ENCODE measurements around the gene NELL2.

DNA sequence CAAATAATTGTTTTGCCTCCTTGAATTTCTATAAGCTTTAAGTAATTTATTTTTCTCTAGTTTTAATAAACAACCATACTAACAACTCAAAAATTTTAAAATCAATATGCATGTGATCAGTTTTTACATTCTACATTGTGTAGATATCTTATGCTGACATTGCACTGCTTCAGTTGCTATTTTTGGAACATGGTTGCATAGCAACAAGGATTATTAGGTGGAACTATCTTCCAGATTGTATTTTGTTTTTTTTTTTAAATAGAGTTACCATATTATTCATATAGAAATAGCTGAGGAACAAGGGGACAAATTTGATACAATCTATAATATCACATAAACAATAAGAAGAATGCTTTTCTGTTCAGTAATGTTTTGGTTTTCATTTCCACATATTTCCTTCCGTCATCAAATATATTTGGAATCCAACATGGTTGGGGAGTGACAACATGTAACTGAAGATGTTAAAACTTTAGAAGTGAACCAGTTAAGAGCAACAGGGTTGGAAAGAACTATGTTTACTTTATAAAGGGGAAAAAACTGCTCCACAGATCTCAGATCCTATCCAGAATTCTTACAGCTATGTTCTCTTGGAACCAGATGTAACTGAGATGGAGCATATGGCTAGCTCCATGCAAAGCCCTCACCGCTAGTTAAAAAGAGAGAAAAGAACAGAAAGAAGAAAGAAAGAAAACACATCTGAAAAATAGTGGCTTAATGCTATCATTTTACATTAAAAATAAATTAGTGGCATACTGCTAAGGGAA lies 235.5 kb downstream of the NELL2 start:
- TF ChIP-seq CTCF (conservative IDR thresholded peaks at IDR 0.05; ENCODE audit: low read length), result no peak
- no peak for TF ChIP-seq EZH2phosphoT487 (IDR thresholded peaks at IDR 0.05; ENCODE audit: borderline replicate concordance, low read depth, low read length)

Measured in OCI-LY7 (cell line).